Measurements from ENCODE around the gene SIM2.

- TF ChIP-seq, protein P1, sequence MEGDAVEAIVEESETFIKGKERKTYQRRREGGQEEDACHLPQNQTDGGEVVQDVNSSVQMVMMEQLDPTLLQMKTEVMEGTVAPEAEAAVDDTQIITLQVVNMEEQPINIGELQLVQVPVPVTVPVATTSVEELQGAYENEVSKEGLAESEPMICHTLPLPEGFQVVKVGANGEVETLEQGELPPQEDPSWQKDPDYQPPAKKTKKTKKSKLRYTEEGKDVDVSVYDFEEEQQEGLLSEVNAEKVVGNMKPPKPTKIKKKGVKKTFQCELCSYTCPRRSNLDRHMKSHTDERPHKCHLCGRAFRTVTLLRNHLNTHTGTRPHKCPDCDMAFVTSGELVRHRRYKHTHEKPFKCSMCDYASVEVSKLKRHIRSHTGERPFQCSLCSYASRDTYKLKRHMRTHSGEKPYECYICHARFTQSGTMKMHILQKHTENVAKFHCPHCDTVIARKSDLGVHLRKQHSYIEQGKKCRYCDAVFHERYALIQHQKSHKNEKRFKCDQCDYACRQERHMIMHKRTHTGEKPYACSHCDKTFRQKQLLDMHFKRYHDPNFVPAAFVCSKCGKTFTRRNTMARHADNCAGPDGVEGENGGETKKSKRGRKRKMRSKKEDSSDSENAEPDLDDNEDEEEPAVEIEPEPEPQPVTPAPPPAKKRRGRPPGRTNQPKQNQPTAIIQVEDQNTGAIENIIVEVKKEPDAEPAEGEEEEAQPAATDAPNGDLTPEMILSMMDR (IDR thresholded peaks at IDR 0.05; ENCODE audit: poor library complexity, severe bottlenecking), result no peak
- TF ChIP-seq POLR2AphosphoS5 (IDR thresholded peaks at IDR 0.05) (no peak), SMC3 (conservative IDR thresholded peaks at IDR 0.05; ENCODE audit: poor library complexity) (no peak), RAD21 (conservative IDR thresholded peaks at IDR 0.05) (no peak)
Observed at GRCh38 chr21:36717976-36718375, 19.1 kb downstream of the SIM2 start.
